Measurements from ENCODE around the gene GFER. TPM values are rescaled to one million over a fixed set of nuclear protein-coding genes. Genes with fewer than 3 reads are reported as not detected.

GFER gene
- polyA plus RNA-seq, 1 of the 3 experiments (the other 2 are of a cell fraction), result 20.4 TPM

DNA sequence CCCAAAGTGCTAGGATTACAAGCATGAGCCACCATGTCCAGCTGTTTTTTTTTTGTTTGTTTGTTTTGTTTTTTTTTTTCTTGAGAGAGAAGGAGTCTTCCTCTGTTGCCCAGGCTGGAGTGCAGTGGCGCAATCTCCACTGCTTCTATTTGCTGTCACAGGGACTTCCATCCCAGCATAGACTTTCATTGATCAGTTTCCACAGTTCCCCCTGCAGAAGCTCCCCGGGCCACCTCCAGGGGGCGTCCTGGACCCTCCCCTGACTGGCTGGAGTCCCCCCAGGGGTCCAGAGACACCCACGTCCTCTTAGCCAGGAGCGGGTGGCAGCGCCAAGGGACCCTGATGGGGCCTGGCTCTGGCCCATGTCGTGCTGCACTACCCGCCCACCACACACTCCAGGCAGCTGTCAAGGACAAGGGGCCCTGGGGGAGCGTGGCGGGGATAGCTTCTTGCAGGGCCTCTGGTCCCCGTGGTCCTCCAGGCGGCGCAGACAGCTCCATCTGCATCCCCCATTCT, 32.5 kb downstream of the GFER start:
- Histone ChIP-seq H3K9me3 (no peaks in the 10 kb centered on the region), H3K79me2 (ENCODE audit: insufficient read depth) (no peaks in the 10 kb centered on the region), H3K36me3 (replicated peaks in 1 of 2; ENCODE audit: control insufficient read depth in 1 of 2, insufficient read depth in 2 of 2, low read length in 1 of 2) (no peaks in the 10 kb centered on the region), H3K4me2 (no peak overlapping the region), H3F3A (replicated peaks; ENCODE audit: insufficient read depth) (no peaks in the 10 kb centered on the region), H4K20me1 (ENCODE audit: insufficient read depth) (no peaks in the 10 kb centered on the region), H3K27ac (ENCODE audit: low read depth in 2 of 2, low read length in 1 of 2) (no peak overlapping the region), H3K4me1 (ENCODE audit: control insufficient read depth in 1 of 2, insufficient read depth in 2 of 2, low read depth in 1 of 2, low read length in 1 of 2) (no peaks in the 10 kb centered on the region; a peak in 1 of 4 replicates), H3K9ac (no peak overlapping the region), H3K9me2 (no peaks in the 10 kb centered on the region), H3K27me3 (ENCODE audit: insufficient read depth) (peaks cover 4% of the 10 kb centered on the region; the same call in 1 of the 2 replicates), H2AFZ (ENCODE audit: low read depth) (no peak overlapping the region), H3K4me3 (ENCODE audit: low read depth in 2 of 2, low read length in 1 of 2) (no peak overlapping the region; a peak in 1 of 4 replicates)
- CTCF ChIA-PET, result interaction anchor here (0.6 to 2.3 kb wide), 12 partner anchors 11 to 151 kb away, joined by 3 to 17 read pairs (median 4); partner anchors contain the start of gene RPS2
- POLR2A ChIA-PET, result interaction anchor here (0.5 to 1.3 kb wide), 3 partner anchors 112 to 139 kb away, joined by 3 to 5 read pairs (median 5); partner anchors contain the start of gene TRAF7
- TF ChIP-seq JUND (IDR thresholded peaks at IDR 0.05) (no peak), NFIC (IDR thresholded peaks at IDR 0.05; ENCODE audit: borderline replicate concordance) (no peak), CTCF (IDR thresholded peaks at IDR 0.05) (peak; percentile 64)
- WGBS (ENCODE audit: low lambda C conversion rate), result 50% methylated on average over 10 of the region's 13 CpGs
- peak; percentile 77 for DNase-seq

GRCh38 chr16:2019518-2019920, 35.5 kb downstream of the GFER start, which contains the start of gene NPW:
Gene NPW (plus strand): TSS chr16:2019785.
- H4K20me1 ChIP-seq (ENCODE audit: insufficient read depth), result no peaks in the 10 kb centered on the region
- 59% methylated on average over 15 of the region's 33 CpGs for WGBS (ENCODE audit: low lambda C conversion rate)
- no peaks in the 10 kb centered on the region for H3K79me2 ChIP-seq (ENCODE audit: insufficient read depth)
- ChIA-PET POLR2A (no interaction called here), CTCF (interaction anchor here (1.3 to 2.1 kb wide), 2 partner anchors 8 to 120 kb away, joined by 5 to 15 read pairs; no protein-coding TSS in a partner anchor)
- H3K36me3 ChIP-seq (replicated peaks in 1 of 2; ENCODE audit: control insufficient read depth in 1 of 2, insufficient read depth in 2 of 2, low read length in 1 of 2), result no peaks in the 10 kb centered on the region
- H3K9me3 ChIP-seq, result no peaks in the 10 kb centered on the region
- no peaks in the 10 kb centered on the region for H3K9me2 ChIP-seq
- H3K4me1 ChIP-seq (ENCODE audit: control insufficient read depth in 1 of 2, insufficient read depth in 2 of 2, low read depth in 1 of 2, low read length in 1 of 2), result peaks cover 0 to 14% of the 10 kb centered on the region in 2 experiments; a peak in 1 of 4 replicates
- H2AFZ ChIP-seq (ENCODE audit: low read depth), result no peak within 1 kb of the TSS
- H3K4me2 ChIP-seq, result no peak within 1 kb of the TSS
- no peak within 1 kb of the TSS for H3K9ac ChIP-seq
- H3K27me3 ChIP-seq (ENCODE audit: insufficient read depth), result peaks cover 4% of the 10 kb centered on the region; the same call in 1 of the 2 replicates
- DNase-seq, result peak; percentile 68
- H3F3A ChIP-seq (replicated peaks; ENCODE audit: insufficient read depth), result peaks cover 5% of the 10 kb centered on the region
- H3K27ac ChIP-seq (ENCODE audit: low read depth in 2 of 2, low read length in 1 of 2), result no peak within 1 kb of the TSS
- H3K4me3 ChIP-seq (ENCODE audit: low read depth in 2 of 2, low read length in 1 of 2), result no peak within 1 kb of the TSS
- TF ChIP-seq, protein P1, sequence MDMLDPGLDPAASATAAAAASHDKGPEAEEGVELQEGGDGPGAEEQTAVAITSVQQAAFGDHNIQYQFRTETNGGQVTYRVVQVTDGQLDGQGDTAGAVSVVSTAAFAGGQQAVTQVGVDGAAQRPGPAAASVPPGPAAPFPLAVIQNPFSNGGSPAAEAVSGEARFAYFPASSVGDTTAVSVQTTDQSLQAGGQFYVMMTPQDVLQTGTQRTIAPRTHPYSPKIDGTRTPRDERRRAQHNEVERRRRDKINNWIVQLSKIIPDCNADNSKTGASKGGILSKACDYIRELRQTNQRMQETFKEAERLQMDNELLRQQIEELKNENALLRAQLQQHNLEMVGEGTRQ (IDR thresholded peaks at IDR 0.05; ENCODE audit: borderline replicate concordance, low read depth, low read length), result no peak
- TF ChIP-seq SMC3 (IDR thresholded peaks at IDR 0.05; ENCODE audit: low read depth, low read length), result no peak
- TF ChIP-seq, protein P2, sequence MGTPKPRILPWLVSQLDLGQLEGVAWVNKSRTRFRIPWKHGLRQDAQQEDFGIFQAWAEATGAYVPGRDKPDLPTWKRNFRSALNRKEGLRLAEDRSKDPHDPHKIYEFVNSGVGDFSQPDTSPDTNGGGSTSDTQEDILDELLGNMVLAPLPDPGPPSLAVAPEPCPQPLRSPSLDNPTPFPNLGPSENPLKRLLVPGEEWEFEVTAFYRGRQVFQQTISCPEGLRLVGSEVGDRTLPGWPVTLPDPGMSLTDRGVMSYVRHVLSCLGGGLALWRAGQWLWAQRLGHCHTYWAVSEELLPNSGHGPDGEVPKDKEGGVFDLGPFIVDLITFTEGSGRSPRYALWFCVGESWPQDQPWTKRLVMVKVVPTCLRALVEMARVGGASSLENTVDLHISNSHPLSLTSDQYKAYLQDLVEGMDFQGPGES (IDR thresholded peaks at IDR 0.05; ENCODE audit: low read depth, low read length), result no peak
- TF ChIP-seq FOSL2 (IDR thresholded peaks at IDR 0.05; ENCODE audit: borderline replicate concordance, low read depth), result no peak
- TF ChIP-seq GABPA (IDR thresholded peaks at IDR 0.05; ENCODE audit: low read depth), result no peak
- TF ChIP-seq CHD2 (IDR thresholded peaks at IDR 0.05; ENCODE audit: low read length, partially characterized antibody), result no peak
- no peak for TF ChIP-seq CTCF (IDR thresholded peaks at IDR 0.05)
- no peak for TF ChIP-seq POLR2AphosphoS5 (IDR thresholded peaks at IDR 0.05; ENCODE audit: low read depth, low read length)
- no peak for TF ChIP-seq EZH2phosphoT487 (IDR thresholded peaks at IDR 0.05; ENCODE audit: borderline replicate concordance, low read depth)
- TF ChIP-seq RFX5 (IDR thresholded peaks at IDR 0.05; ENCODE audit: low read length), result no peak
- TF ChIP-seq YY1 (IDR thresholded peaks at IDR 0.05; ENCODE audit: low read depth), result no peak
- no peak for TF ChIP-seq USF1 (IDR thresholded peaks at IDR 0.05; ENCODE audit: borderline replicate concordance, low read depth)
- TF ChIP-seq ZBTB33 (IDR thresholded peaks at IDR 0.05; ENCODE audit: borderline replicate concordance, low read depth), result no peak
- no peak for TF ChIP-seq TEAD4 (IDR thresholded peaks at IDR 0.05; ENCODE audit: borderline replicate concordance, insufficient read depth)
- no peak for TF ChIP-seq ELF1 (IDR thresholded peaks at IDR 0.05)
- no peak for TF ChIP-seq MEF2A (IDR thresholded peaks at IDR 0.05; ENCODE audit: borderline replicate concordance, low read depth)
